H1 (cell line): ENCODE measurements around the gene MYO1G. TPM values are rescaled to one million over a fixed set of nuclear protein-coding genes. Genes with fewer than 3 reads are reported as not detected.

ENCODE experiments used
- CTCF ChIA-PET: fragments of 300-600 bp; sonication (Branson Sonifier 250); formaldehyde crosslinking; loops from one replicate; lab custom pipeline; 2021; ENCODE audit not compliant: partially characterized antibody; lab: Charles Lee
- POLR2A ChIA-PET: fragments of 300-600 bp; sonication (Branson Sonifier 250); formaldehyde crosslinking; loops from one replicate; lab custom pipeline; 2021; ENCODE audit warnings: inconsistent platforms; ENCODE audit not compliant: partially characterized antibody; lab: Charles Lee
- DNase-seq, 2 experiments: peaks; one replicate each; pipeline versions ENCODE4 v3.0.0 to v3.0.0-alpha.2; 2010 to 2022; ENCODE audit warnings: low spot score in 2 of 2, low read depth in 1 of 2, mixed read lengths in 1 of 2
- FAIRE-seq: peaks from 2 replicates; lab custom pipeline; 2011; peaks lifted over from hg19 to GRCh38; lab: Jason Lieb, UNC
- H2AFZ ChIP-seq: 2 replicates; pipeline ENCODE4 v1.8.1; 2012; ENCODE audit warnings: low read length, inconsistent platforms
- H2AK5ac ChIP-seq: 2 replicates; pipeline ENCODE4 v1.6.1; 2013; ENCODE audit warnings: low read depth, low read length
- H2BK120ac ChIP-seq: replicated peaks from 2 replicates; pipeline ENCODE3; 2013; ENCODE audit warnings: low read depth, low read length, inconsistent platforms
- H2BK12ac ChIP-seq: 2 replicates; pipeline ENCODE4 v1.6.1; 2013; ENCODE audit warnings: low read depth, low read length
- H2BK15ac ChIP-seq: 2 replicates; pipeline ENCODE4 v1.6.1; 2013; ENCODE audit warnings: low read length
- H2BK20ac ChIP-seq: 2 replicates; pipeline ENCODE4 v1.6.1; 2013; ENCODE audit warnings: low read length
- H2BK5ac ChIP-seq: 2 replicates; pipeline ENCODE4 v1.6.1; 2013; ENCODE audit warnings: low read depth, low read length
- H3K14ac ChIP-seq: 2 replicates; pipeline ENCODE4 v1.6.1; 2013; ENCODE audit warnings: inconsistent platforms; ENCODE audit not compliant: insufficient read length
- H3K18ac ChIP-seq: 2 replicates; pipeline ENCODE4 v1.6.1; 2013; ENCODE audit warnings: low read length; ENCODE audit errors: extremely low read depth
- H3K23ac ChIP-seq: 2 replicates; pipeline ENCODE4 v1.6.1; 2013; ENCODE audit warnings: inconsistent platforms; ENCODE audit not compliant: insufficient read length
- H3K23me2 ChIP-seq: 2 replicates; pipeline ENCODE4 v1.6.1; 2013; ENCODE audit warnings: low read depth, low read length
- H3K27ac ChIP-seq: 2 replicates; pipeline ENCODE4 v1.6.1; 2011; ENCODE audit warnings: low read depth, low read length, inconsistent platforms
- H3K27me3 ChIP-seq, 4 experiments: replicated peaks in 1 of 4; 1 replicate in 1 of 4; 2 replicates in 3 of 4; pipeline versions ENCODE4 v1.6.1 to v1.8.1; 2011 to 2013; ENCODE audit warnings: low read length in 3 of 4, mild to moderate bottlenecking in 3 of 4, inconsistent platforms in 2 of 4, mixed read lengths in 2 of 4, moderate library complexity in 1 of 4; ENCODE audit not compliant: control insufficient read depth in 3 of 4, insufficient read depth in 3 of 4; ENCODE audit errors: extremely low read depth in 1 of 4
- H3K36me3 ChIP-seq, 4 experiments: 2 replicates each; pipeline versions ENCODE4 v1.6.1 to v1.8.1; 2011 to 2013; ENCODE audit warnings: mild to moderate bottlenecking in 4 of 4, low read length in 3 of 4, moderate library complexity in 2 of 4, control low read depth in 1 of 4, inconsistent platforms in 1 of 4; ENCODE audit not compliant: insufficient read depth in 4 of 4, control insufficient read depth in 2 of 4
- H3K4ac ChIP-seq: replicated peaks from 2 replicates; pipeline ENCODE3; 2013; ENCODE audit warnings: low read length, low read depth, mixed read lengths, inconsistent platforms; ENCODE audit not compliant: insufficient read length
- H3K4me1 ChIP-seq, 4 experiments: replicated peaks in 1 of 4; 1 replicate in 1 of 4; 2 replicates in 3 of 4; pipeline versions ENCODE4 v1.6.1 to v1.8.1; 2011 to 2013; ENCODE audit warnings: low read length in 3 of 4, inconsistent platforms in 2 of 4, mixed read lengths in 1 of 4; ENCODE audit not compliant: insufficient read depth in 4 of 4, control insufficient read depth in 3 of 4
- H3K4me2 ChIP-seq, 2 experiments: 2 replicates each; pipeline versions ENCODE4 v1.6.1 to v1.8.1; 2011 to 2013; ENCODE audit warnings: low read depth in 2 of 2, low read length in 2 of 2, control low read depth in 1 of 2, inconsistent platforms in 1 of 2, mild to moderate bottlenecking in 1 of 2; ENCODE audit not compliant: insufficient read depth in 1 of 2
- H3K4me3 ChIP-seq, 4 experiments: fragments of 200-600, 300-600 bp in 1 of 4; sonication (generic), shearing (Covaris generic), sonication (Bioruptor Twin) in 1 of 4; 2 replicates each; pipeline versions ENCODE4 v1.5.1 to v1.8.1; 2011 to 2016; ENCODE audit warnings: low read length in 4 of 4, low read depth in 3 of 4, control low read depth in 2 of 4, inconsistent platforms in 2 of 4, mild to moderate bottlenecking in 2 of 4, mixed read lengths in 1 of 4, moderate library complexity in 1 of 4; ENCODE audit not compliant: insufficient read depth in 2 of 4; ENCODE audit errors: extremely low read depth in 1 of 4
- H3K56ac ChIP-seq: replicated peaks from 2 replicates; pipeline ENCODE3; 2013; ENCODE audit warnings: low read depth, mild to moderate bottlenecking, mixed read lengths, low read length, inconsistent platforms; ENCODE audit not compliant: insufficient read length
- H3K79me1 ChIP-seq: 2 replicates; pipeline ENCODE4 v1.6.1; 2013; ENCODE audit warnings: low read depth, low read length, control low read depth
- H3K79me2 ChIP-seq, 2 experiments: 2 replicates each; pipeline versions ENCODE4 v1.6.1 to v1.8.1; 2012 to 2013; ENCODE audit warnings: low read length in 2 of 2, mild to moderate bottlenecking in 2 of 2, inconsistent platforms in 1 of 2; ENCODE audit not compliant: insufficient read depth in 2 of 2, control insufficient read depth in 1 of 2
- H3K9ac ChIP-seq, 4 experiments: replicated peaks in 1 of 4; 1 replicate in 1 of 4; 2 replicates in 3 of 4; pipeline versions ENCODE4 v1.6.1 to v1.8.1; 2011 to 2013; ENCODE audit warnings: low read depth in 3 of 4, low read length in 3 of 4, control low read depth in 2 of 4, mild to moderate bottlenecking in 2 of 4, moderate library complexity in 2 of 4, inconsistent platforms in 1 of 4; ENCODE audit errors: extremely low read depth in 1 of 4
- H3K9me3 ChIP-seq, 2 experiments: 2 replicates each; pipeline versions ENCODE4 v1.6.1 to v1.8.1; 2012 to 2013; ENCODE audit warnings: mild to moderate bottlenecking in 2 of 2, moderate library complexity in 2 of 2, control low read depth in 1 of 2, inconsistent platforms in 1 of 2, low read depth in 1 of 2, low read length in 1 of 2, mixed read lengths in 1 of 2; ENCODE audit not compliant: insufficient read depth in 2 of 2
- H4K20me1 ChIP-seq, 2 experiments: replicated peaks in 1 of 2; 2 replicates each; pipeline versions ENCODE3 to v1.8.1; 2011 to 2013; ENCODE audit warnings: inconsistent platforms in 2 of 2, low read length in 2 of 2, mild to moderate bottlenecking in 1 of 2; ENCODE audit not compliant: insufficient read depth in 2 of 2, control insufficient read depth in 1 of 2
- H4K5ac ChIP-seq: 2 replicates; pipeline ENCODE4 v1.6.1; 2013; ENCODE audit warnings: low read length, low read depth, mixed read lengths, inconsistent platforms; ENCODE audit not compliant: insufficient read length
- H4K8ac ChIP-seq: 2 replicates; pipeline ENCODE4 v1.8.0; 2013; ENCODE audit warnings: mild to moderate bottlenecking, moderate library complexity, low read length, inconsistent platforms; ENCODE audit not compliant: insufficient read depth; ENCODE audit errors: extremely low read depth
- H4K91ac ChIP-seq: replicated peaks from 2 replicates; pipeline ENCODE3; 2013; ENCODE audit warnings: low read length, mixed read lengths, inconsistent platforms; ENCODE audit not compliant: insufficient read length
- ATF2 ChIP-seq: IDR thresholded peaks from 2 replicates; pipeline ENCODE4 v1.6.1; 2012; ENCODE audit warnings: low read length, inconsistent platforms
- BRCA1 ChIP-seq: IDR thresholded peaks from 2 replicates; pipeline ENCODE4 v1.6.1; 2012; ENCODE audit warnings: low read depth, low read length, improper control_type of control experiment
- CTCF ChIP-seq, 3 experiments: IDR thresholded peaks; 1 replicate in 2 of 3; 2 replicates in 1 of 3; pipeline versions ENCODE4 v1.5.1 to v1.6.1; 2011; ENCODE audit warnings: low read length in 3 of 3, mild to moderate bottlenecking in 3 of 3, inconsistent platforms in 2 of 3, low read depth in 1 of 3, moderate library complexity in 1 of 3; ENCODE audit not compliant: insufficient read depth in 1 of 3; ENCODE audit errors: control extremely low read depth in 1 of 3
- KDM4A ChIP-seq: IDR thresholded peaks from one replicate; pipeline ENCODE4 v1.7.1; 2012; ENCODE audit warnings: low read depth, mild to moderate bottlenecking, moderate library complexity, low read length, inconsistent platforms; ENCODE audit not compliant: severe bottlenecking
- RAD21 ChIP-seq, 2 experiments: IDR thresholded peaks in 1 of 2; conservative IDR thresholded peaks in 1 of 2; 2 replicates each; pipeline ENCODE4 v1.6.1; 2011; ENCODE audit warnings: low read depth in 2 of 2, low read length in 2 of 2, improper control_type of control experiment in 1 of 2, inconsistent platforms in 1 of 2, mild to moderate bottlenecking in 1 of 2, moderate library complexity in 1 of 2
- SUZ12 ChIP-seq: fragments of 200-600 bp; sonication (generic); IDR thresholded peaks from 2 replicates; pipeline ENCODE4 v1.6.1; 2012; ENCODE audit warnings: mild to moderate bottlenecking, inconsistent platforms, low read length, moderate library complexity, mixed read lengths
- TAF1 ChIP-seq: IDR thresholded peaks from 2 replicates; pipeline ENCODE4 v1.6.1; 2011; ENCODE audit warnings: mild to moderate bottlenecking, low read depth, low read length
- WGBS, 2 experiments: shearing (Covaris generic) in 1 of 2; methylation state at CpG; one replicate each; pipeline versions ENCODE4 v1.1.6 to v1.1.7; 2013 to 2015; ENCODE audit warnings: low lambda C conversion rate in 2 of 2, mixed read lengths in 2 of 2, inconsistent platforms in 1 of 2, low coverage in 1 of 2, missing lambda C conversion rate in 1 of 2; ENCODE audit not compliant: insufficient replicate concordance in 2 of 2, insufficient coverage in 1 of 2, insufficient read length in 1 of 2; ENCODE audit errors: extremely low coverage in 1 of 2, missing lambda C conversion rate in 1 of 2; 5-methylcytosine and 5-hydroxymethylcytosine counted together
- polyA plus RNA-seq, 7 experiments: library from polyadenylated mRNA; depleted of rRNA in 3 of 7; stranded (reverse) in 5 of 7; unstranded in 2 of 7; fragments of >200 nt in 5 of 7; fragments of 200-250 nt in 2 of 7; gene quantifications; 1 replicate in 5 of 7; 2 replicates in 1 of 7; 4 replicates in 1 of 7; pipeline versions ENCODE4 v1.2.1 to v1.2.3, GENCODE V29; 2011 to 2013; ENCODE audit warnings: missing spikeins in 2 of 7, mixed read lengths in 2 of 7
- total RNA-seq: library from RNA; stranded (reverse); fragmentation: NEBNext Ultra II Directional; extraction: Animal tissue kit (Norgen Biotek cat#: 25700); gene quantifications from 2 replicates; pipeline ENCODE4 v1.2.1, GENCODE V29; 2021

Gene MYO1G
- total and polyA plus RNA-seq, 2 of the 8 experiments (the other 6 are each of a cell fraction or from before 2014, with no cell fraction given) = 0.08 to 0.19 TPM

GRCh38 chr7:44973610-44974401 is 5.0 kb downstream of the MYO1G start:
- Histone ChIP-seq H2BK120ac (no peak overlapping the region), H3K4me2 (no peak overlapping the region), H3K27ac (no peak overlapping the region), H3K18ac (no peak overlapping the region), H4K20me1 (peaks cover 0 to 1% of the 10 kb centered on the region in 2 experiments), H3K36me3 (no peaks in the 10 kb centered on the region), H2AK5ac (no peak overlapping the region), H3K79me2 (no peaks in the 10 kb centered on the region), H2BK20ac (no peak overlapping the region), H2BK15ac (no peak overlapping the region), H2AFZ (no peak overlapping the region), H3K9ac (no peak overlapping the region), H3K79me1 (no peaks in the 10 kb centered on the region), H3K4me1 (no peaks in the 10 kb centered on the region; a peak in 1 of 7 replicates), H3K27me3 (no peaks in the 10 kb centered on the region), H3K9me3 (no peaks in the 10 kb centered on the region), H3K23ac (no peak overlapping the region), H3K4me3 (no peak overlapping the region), H3K4ac (no peak overlapping the region), H2BK5ac (no peak overlapping the region), H3K14ac (no peak overlapping the region), H4K91ac (no peak overlapping the region), H3K56ac (no peak overlapping the region), H4K8ac (no peak overlapping the region), H4K5ac (no peak overlapping the region), H2BK12ac (no peak overlapping the region), H3K23me2 (no peaks in the 10 kb centered on the region)
- POLR2A ChIA-PET = interaction anchor here (0.5 to 17.9 kb wide), 18 partner anchors 7 to 408 kb away, joined by 3 to 327 read pairs (median 4); partner anchors contain the start of genes CCM2, H2AZ2 and MYO1G
- FAIRE-seq (no peak), DNase-seq (no peak)
- CTCF ChIA-PET = interaction anchor here (0.6 to 6.2 kb wide), 44 partner anchors 9 to 212 kb away, joined by 3 to 105 read pairs (median 4); partner anchors contain the start of genes H2AZ2, NACAD and TBRG4
- WGBS, 2 experiments = 79% methylated on average over 10 of the region's 10 CpGs; no CpG with 5 or more reads in 1 of the 2 experiments
- TF ChIP-seq TAF1 (no peak), SUZ12 (no peak), KDM4A (no peak), ATF2 (no peak), RAD21 (IDR thresholded peaks at IDR 0.05 in 1 of 2, conservative IDR thresholded peaks at IDR 0.05 in 1 of 2; ENCODE audit: low read depth in 2 of 2, low read length in 2 of 2) (peak; percentile 37 to 47), CTCF (IDR thresholded peaks at IDR 0.05; ENCODE audit: control extremely low read depth in 1 of 3, insufficient read depth in 1 of 3, low read depth in 1 of 3, low read length in 3 of 3) (peak in 2 of 3 experiments; percentile 41 to 42; a peak in 3 of 4 replicates), BRCA1 (no peak)
